GM12878 (cell line): ENCODE data around the gene SORCS2. TPM values are rescaled to one million over a fixed set of nuclear protein-coding genes. Genes with fewer than 3 reads are reported as not detected.
A peak's percentile ranks its signal among the peaks of the same experiment; 100 is the strongest.

Experiments
- ATAC-seq: fragments of 200-7000 bp; cut with Tn5 transposase; 3 replicates; pipeline ENCODE4 v1.9.1; 2020; ENCODE audit warnings: mild to moderate bottlenecking, moderate library complexity
- BruUV-seq: library from RNA; stranded (reverse); fragments of 400-500 nt; replicated peaks from 2 replicates; lab custom pipeline; 2021; lab: Mats Ljungman, UMichigan
- CTCF ChIA-PET: fragments of 300-600 bp; sonication (Branson Sonifier 250); formaldehyde crosslinking; extraction: SDS; loops from one replicate; lab custom pipeline; 2021; ENCODE audit warnings: inconsistent platforms; lab: Yijun Ruan, JAX
- POLR2A ChIA-PET: fragments of 350-600 bp; formaldehyde crosslinking; extraction: SDS; loops from one replicate; lab custom pipeline; 2021; ENCODE audit warnings: inconsistent platforms; lab: Charles Lee
- RAD21 ChIA-PET: fragments of 300-600 bp; sonication (Branson Sonifier 250); formaldehyde crosslinking; loops from one replicate; lab custom pipeline; 2023; ENCODE audit warnings: antibody characterized with exemption; ENCODE audit not compliant: unreplicated experiment; lab: Charles Lee
- SMC1A ChIA-PET: fragments of 300-600 bp; sonication (Branson Sonifier 250); formaldehyde crosslinking; loops from one replicate; lab custom pipeline; 2023; ENCODE audit not compliant: unreplicated experiment, uncharacterized antibody; lab: Charles Lee
- DNase-seq: peaks from one replicate; pipeline ENCODE4 v3.0.0-alpha.2; 2011; ENCODE audit warnings: low read depth, low spot score
- FAIRE-seq: peaks from 3 replicates; lab custom pipeline; 2011; peaks lifted over from hg19 to GRCh38; lab: Jason Lieb, UNC
- H2AFZ ChIP-seq: 2 replicates; pipeline ENCODE4 v1.6.0; 2011; ENCODE audit warnings: low read depth, low read length, control low read depth; ENCODE audit not compliant: control insufficient read depth
- H3K27ac ChIP-seq: 2 replicates; pipeline ENCODE4 v1.5.1; 2011; ENCODE audit warnings: control low read depth; ENCODE audit not compliant: control insufficient read depth, insufficient read depth
- H3K27me3 ChIP-seq, 2 experiments: replicated peaks in 1 of 2; 2 replicates each; pipeline versions ENCODE4 v1.6.0 to v1.6.1; 2011; ENCODE audit warnings: low read length in 1 of 2; ENCODE audit not compliant: control insufficient read depth in 2 of 2, insufficient read depth in 2 of 2
- H3K36me3 ChIP-seq, 2 experiments: 2 replicates each; pipeline ENCODE4 v1.5.1; 2011; ENCODE audit warnings: low read length in 1 of 2; ENCODE audit not compliant: control insufficient read depth in 2 of 2, insufficient read depth in 2 of 2
- H3K4me1 ChIP-seq: 2 replicates; pipeline ENCODE4 v1.6.1; 2011; ENCODE audit warnings: mild to moderate bottlenecking, low read length, moderate library complexity, mixed read lengths; ENCODE audit not compliant: control insufficient read depth, insufficient read depth
- H3K4me2 ChIP-seq: 2 replicates; pipeline ENCODE4 v1.6.0; 2011; ENCODE audit warnings: control low read depth; ENCODE audit not compliant: control insufficient read depth, insufficient read depth
- H3K4me3 ChIP-seq: fragments of 200-600 bp; sonication (generic); 2 replicates; pipeline ENCODE4 v1.5.1; 2016
- H3K79me2 ChIP-seq: 2 replicates; pipeline ENCODE4 v1.6.0; 2011; ENCODE audit warnings: low read length; ENCODE audit not compliant: control insufficient read depth, insufficient read depth
- H3K9ac ChIP-seq: 2 replicates; pipeline ENCODE4 v1.8.0; 2011; ENCODE audit warnings: low read length, control low read depth, mixed read lengths; ENCODE audit not compliant: control insufficient read depth, insufficient read depth
- H3K9me3 ChIP-seq: replicated peaks from 3 replicates; pipeline ENCODE4 v1.5.1; 2011; ENCODE audit warnings: mild to moderate bottlenecking, low read length; ENCODE audit not compliant: control insufficient read depth, insufficient read depth
- H4K20me1 ChIP-seq: 2 replicates; pipeline ENCODE4 v1.6.0; 2011; ENCODE audit not compliant: control insufficient read depth, insufficient read depth
- BHLHE40 ChIP-seq, 2 experiments: fragments of 450-650 bp in 1 of 2; IDR thresholded peaks; 2 replicates each; pipeline ENCODE4 v1.6.1; 2011 to 2017; ENCODE audit warnings: low read depth in 2 of 2, borderline replicate concordance in 1 of 2, improper control_type of control experiment in 1 of 2, low read length in 1 of 2, mild to moderate bottlenecking in 1 of 2
- DPF2 ChIP-seq: fragments of 450-650 bp; IDR thresholded peaks from 2 replicates; pipeline ENCODE4 v1.6.1; 2017; ENCODE audit warnings: mild to moderate bottlenecking
- IRF4 ChIP-seq: IDR thresholded peaks from 2 replicates; pipeline ENCODE4 v1.6.1; 2011; ENCODE audit warnings: low read depth, low read length
- SP1 ChIP-seq: IDR thresholded peaks from one replicate; pipeline ENCODE4 v1.6.1; 2011; ENCODE audit warnings: low read depth, low read length
- ZBED1 ChIP-seq: IDR thresholded peaks from 2 replicates; pipeline ENCODE4 v1.6.1; 2016; ENCODE audit warnings: borderline replicate concordance
- ZNF622 ChIP-seq: fragments of 450-650 bp; IDR thresholded peaks from 2 replicates; pipeline ENCODE4 v1.6.1; 2017; ENCODE audit warnings: mild to moderate bottlenecking, inconsistent platforms
- WGBS: methylation state at CpG from one replicate; pipeline ENCODE4 v1.1.6; 2016; ENCODE audit warnings: low lambda C conversion rate; ENCODE audit not compliant: insufficient replicate concordance, insufficient coverage; ENCODE audit errors: missing lambda C conversion rate; 5-methylcytosine and 5-hydroxymethylcytosine counted together
- in situ Hi-C: fragments of 300-500 bp; cut with MboI; formaldehyde crosslinking; loops from 9 replicates; pipeline ENCODE4 v1.14.3; 2018; ENCODE audit warnings: mixed read lengths
- intact Hi-C: fragments of 100-400 bp; cut with micrococcal nuclease; formaldehyde crosslinking; loops from one replicate; pipeline ENCODE4 v1.14.2; 2022; ENCODE audit not compliant: unreplicated experiment
- polyA plus RNA-seq, 11 experiments: library from polyadenylated mRNA; depleted of rRNA in 4 of 11; unstranded in 6 of 11; stranded (reverse) in 5 of 11; fragments of >200 nt; fragmentation: Nextera tagmentation in 4 of 11; fragmentation: Illumina TruSeq in 1 of 11; extraction: Ambion mirVana in 4 of 11; extraction: Trizol in 1 of 11; gene quantifications; 1 replicate in 1 of 11; 2 replicates in 10 of 11; pipeline versions ENCODE4 v1.2.1 to v1.2.3, GENCODE V29; 2011 to 2016; ENCODE audit warnings: inconsistent platforms in 2 of 11, missing spikeins in 2 of 11, low read depth in 1 of 11
- total RNA-seq, 4 experiments: library from RNA; depleted of rRNA in 3 of 4; stranded (reverse); fragments of >200 nt in 3 of 4; fragmentation: Illumina TruSeq in 1 of 4; extraction: Trizol in 1 of 4; gene quantifications; 2 replicates each; pipeline versions ENCODE4 v1.2.1 to v1.2.3, GENCODE V29; 2013 to 2021
- TF ChIP-seq, protein P1 (sequence below): IDR thresholded peaks from 2 replicates; pipeline ENCODE4 v1.6.1; 2012; ENCODE audit warnings: low read depth, low read length, improper control_type of control experiment
- TF ChIP-seq, protein P2 (sequence below): fragments of 450-650 bp; IDR thresholded peaks from 2 replicates; pipeline ENCODE4 v1.6.1; 2017; ENCODE audit warnings: borderline replicate concordance
- TF ChIP-seq, protein P3 (sequence below): IDR thresholded peaks from 2 replicates; pipeline ENCODE4 v1.6.1; 2011; ENCODE audit warnings: low read depth, low read length, improper control_type of control experiment, borderline replicate concordance
- TF ChIP-seq, protein P4 (sequence below): fragments of 450-650 bp; formaldehyde crosslinking; IDR thresholded peaks from 2 replicates; pipeline ENCODE4 v1.4.0; 2020; ENCODE audit warnings: mild to moderate bottlenecking, moderate library complexity

The SORCS2 gene
- total and polyA plus RNA-seq, 10 of the 15 experiments (the other 5 are each of a cell fraction or from before 2014, with no cell fraction given): 0.01 to 0.15 (median 0.05) TPM; not detected in 5

DNA sequence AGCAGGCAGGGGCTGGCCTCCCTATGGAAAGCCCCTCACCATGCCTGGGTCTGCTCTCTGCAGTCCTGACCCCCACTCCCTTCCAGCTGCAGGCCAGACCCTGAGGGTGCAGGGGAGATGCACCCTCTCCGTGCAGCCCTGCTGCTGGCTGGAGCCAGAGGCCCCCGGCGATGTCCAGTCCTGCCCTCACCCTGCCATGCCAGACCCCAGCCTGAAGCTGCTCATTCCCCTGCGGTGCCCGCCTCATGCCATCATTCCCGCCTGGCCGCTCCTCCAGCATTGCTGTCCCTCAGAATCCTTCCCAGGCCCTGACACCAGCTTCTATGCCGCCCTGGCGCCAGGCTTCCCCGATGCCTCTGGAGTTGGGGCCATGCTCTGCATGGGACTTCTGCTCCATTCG, 72.4 kb downstream of the SORCS2 start:
- Histone ChIP-seq H3K79me2 (no peaks in the 10 kb centered on the region), H3K4me2 (no peak overlapping the region), H2AFZ (no peak overlapping the region), H3K9me3 (peaks cover 2% of the 10 kb centered on the region; the same call in 1 of the 3 replicates), H3K4me1 (no peaks in the 10 kb centered on the region), H4K20me1 (no peaks in the 10 kb centered on the region), H3K36me3 (no peaks in the 10 kb centered on the region), H3K27ac (no peak overlapping the region), H3K9ac (no peak overlapping the region), H3K27me3 (peaks cover 0 to 11% of the 10 kb centered on the region in 2 experiments; a peak in 2 of 4 replicates), H3K4me3 (no peak overlapping the region)
- ChIA-PET SMC1A (no interaction called here), RAD21 (no interaction called here), POLR2A (no interaction called here), CTCF (no interaction called here)
- 28% methylated on average over 11 of the region's 11 CpGs for WGBS
- TF ChIP-seq IRF4 (no peak), ZBED1 (no peak)
- TF ChIP-seq, protein P1, sequence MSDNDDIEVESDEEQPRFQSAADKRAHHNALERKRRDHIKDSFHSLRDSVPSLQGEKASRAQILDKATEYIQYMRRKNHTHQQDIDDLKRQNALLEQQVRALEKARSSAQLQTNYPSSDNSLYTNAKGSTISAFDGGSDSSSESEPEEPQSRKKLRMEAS: no peak
- no peak for DNase-seq
- intact Hi-C loops (no loop called here), in situ Hi-C loops (no loop called here)
- FAIRE-seq: no peak
- ATAC-seq: no peak
- BruUV-seq: no TSS peak

DNA sequence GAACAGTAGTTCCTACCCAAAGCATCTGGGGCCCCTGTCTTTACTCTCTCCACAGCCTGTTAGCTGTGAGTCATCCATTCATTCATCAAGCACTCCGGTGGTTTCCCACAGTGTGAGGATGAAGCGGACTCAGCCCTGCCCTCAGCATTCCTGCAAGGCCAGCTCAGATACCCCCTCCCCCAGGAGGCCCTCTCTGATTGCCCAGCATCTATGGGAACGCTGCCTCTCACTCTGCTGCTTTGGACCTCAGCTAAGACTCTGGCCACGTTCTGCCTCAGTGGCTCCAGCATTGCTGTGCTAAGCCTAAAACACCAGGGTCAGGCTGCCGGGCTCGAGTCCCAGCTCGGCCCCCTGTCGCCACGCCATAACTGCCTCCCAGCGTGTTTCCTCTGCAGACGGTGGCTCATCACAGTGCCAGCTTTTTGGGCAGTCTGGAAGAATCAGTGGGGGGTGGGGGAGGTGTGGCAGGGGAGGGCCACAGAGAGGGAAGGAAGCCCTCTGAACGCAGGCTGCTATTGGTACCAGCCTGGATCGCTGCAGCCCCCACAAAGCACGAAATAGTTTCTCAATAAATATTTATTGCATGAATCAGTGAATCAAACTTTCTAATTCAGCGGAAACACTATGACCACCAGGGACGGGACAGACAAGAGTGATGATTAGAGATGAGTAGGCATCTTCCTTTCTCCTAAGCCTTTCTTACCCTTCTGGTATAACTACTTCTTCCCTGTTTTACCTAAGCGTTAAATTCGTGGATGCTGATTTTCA, 74.4 kb downstream of the SORCS2 start:
- intact Hi-C loops: no loop called here
- RAD21 ChIA-PET: no interaction called here
- 21% methylated on average over 18 of the region's 18 CpGs for WGBS
- POLR2A ChIA-PET: no interaction called here
- no TSS peak for BruUV-seq
- Histone ChIP-seq H3K36me3 (no peaks in the 10 kb centered on the region), H3K9ac (no peak overlapping the region), H2AFZ (no peak overlapping the region), H3K4me1 (no peaks in the 10 kb centered on the region), H3K9me3 (no peaks in the 10 kb centered on the region), H3K4me3 (no peak overlapping the region), H3K27ac (no peak overlapping the region), H3K4me2 (no peak overlapping the region), H3K79me2 (no peaks in the 10 kb centered on the region), H4K20me1 (no peaks in the 10 kb centered on the region), H3K27me3 (peaks cover 0 to 10% of the 10 kb centered on the region in 2 experiments; a peak in 2 of 4 replicates)
- FAIRE-seq (no peak), DNase-seq (no peak), ATAC-seq (peak; percentile 59; the same call in 2 of the 3 replicates)
- SMC1A ChIA-PET: no interaction called here
- CTCF ChIA-PET: no interaction called here
- in situ Hi-C loops: no loop called here
- TF ChIP-seq, protein P2, sequence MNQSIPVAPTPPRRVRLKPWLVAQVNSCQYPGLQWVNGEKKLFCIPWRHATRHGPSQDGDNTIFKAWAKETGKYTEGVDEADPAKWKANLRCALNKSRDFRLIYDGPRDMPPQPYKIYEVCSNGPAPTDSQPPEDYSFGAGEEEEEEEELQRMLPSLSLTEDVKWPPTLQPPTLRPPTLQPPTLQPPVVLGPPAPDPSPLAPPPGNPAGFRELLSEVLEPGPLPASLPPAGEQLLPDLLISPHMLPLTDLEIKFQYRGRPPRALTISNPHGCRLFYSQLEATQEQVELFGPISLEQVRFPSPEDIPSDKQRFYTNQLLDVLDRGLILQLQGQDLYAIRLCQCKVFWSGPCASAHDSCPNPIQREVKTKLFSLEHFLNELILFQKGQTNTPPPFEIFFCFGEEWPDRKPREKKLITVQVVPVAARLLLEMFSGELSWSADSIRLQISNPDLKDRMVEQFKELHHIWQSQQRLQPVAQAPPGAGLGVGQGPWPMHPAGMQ: no peak
- TF ChIP-seq DPF2 (no peak), SP1 (no peak), ZNF622 (no peak), BHLHE40 (IDR thresholded peaks at IDR 0.05; ENCODE audit: borderline replicate concordance in 1 of 2, low read depth in 2 of 2, low read length in 1 of 2) (no peak)
- TF ChIP-seq, protein P3, sequence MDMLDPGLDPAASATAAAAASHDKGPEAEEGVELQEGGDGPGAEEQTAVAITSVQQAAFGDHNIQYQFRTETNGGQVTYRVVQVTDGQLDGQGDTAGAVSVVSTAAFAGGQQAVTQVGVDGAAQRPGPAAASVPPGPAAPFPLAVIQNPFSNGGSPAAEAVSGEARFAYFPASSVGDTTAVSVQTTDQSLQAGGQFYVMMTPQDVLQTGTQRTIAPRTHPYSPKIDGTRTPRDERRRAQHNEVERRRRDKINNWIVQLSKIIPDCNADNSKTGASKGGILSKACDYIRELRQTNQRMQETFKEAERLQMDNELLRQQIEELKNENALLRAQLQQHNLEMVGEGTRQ: no peak
- TF ChIP-seq, protein P4, sequence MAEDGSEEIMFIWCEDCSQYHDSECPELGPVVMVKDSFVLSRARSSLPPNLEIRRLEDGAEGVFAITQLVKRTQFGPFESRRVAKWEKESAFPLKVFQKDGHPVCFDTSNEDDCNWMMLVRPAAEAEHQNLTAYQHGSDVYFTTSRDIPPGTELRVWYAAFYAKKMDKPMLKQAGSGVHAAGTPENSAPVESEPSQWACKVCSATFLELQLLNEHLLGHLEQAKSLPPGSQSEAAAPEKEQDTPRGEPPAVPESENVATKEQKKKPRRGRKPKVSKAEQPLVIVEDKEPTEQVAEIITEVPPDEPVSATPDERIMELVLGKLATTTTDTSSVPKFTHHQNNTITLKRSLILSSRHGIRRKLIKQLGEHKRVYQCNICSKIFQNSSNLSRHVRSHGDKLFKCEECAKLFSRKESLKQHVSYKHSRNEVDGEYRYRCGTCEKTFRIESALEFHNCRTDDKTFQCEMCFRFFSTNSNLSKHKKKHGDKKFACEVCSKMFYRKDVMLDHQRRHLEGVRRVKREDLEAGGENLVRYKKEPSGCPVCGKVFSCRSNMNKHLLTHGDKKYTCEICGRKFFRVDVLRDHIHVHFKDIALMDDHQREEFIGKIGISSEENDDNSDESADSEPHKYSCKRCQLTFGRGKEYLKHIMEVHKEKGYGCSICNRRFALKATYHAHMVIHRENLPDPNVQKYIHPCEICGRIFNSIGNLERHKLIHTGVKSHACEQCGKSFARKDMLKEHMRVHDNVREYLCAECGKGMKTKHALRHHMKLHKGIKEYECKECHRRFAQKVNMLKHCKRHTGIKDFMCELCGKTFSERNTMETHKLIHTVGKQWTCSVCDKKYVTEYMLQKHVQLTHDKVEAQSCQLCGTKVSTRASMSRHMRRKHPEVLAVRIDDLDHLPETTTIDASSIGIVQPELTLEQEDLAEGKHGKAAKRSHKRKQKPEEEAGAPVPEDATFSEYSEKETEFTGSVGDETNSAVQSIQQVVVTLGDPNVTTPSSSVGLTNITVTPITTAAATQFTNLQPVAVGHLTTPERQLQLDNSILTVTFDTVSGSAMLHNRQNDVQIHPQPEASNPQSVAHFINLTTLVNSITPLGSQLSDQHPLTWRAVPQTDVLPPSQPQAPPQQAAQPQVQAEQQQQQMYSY (CRISPR knock-in tag): no peak
